HepG2 (cell line): ENCODE results near the gene DSTN. TPM values are rescaled to one million over a fixed set of nuclear protein-coding genes. Genes with fewer than 3 reads are reported as not detected.

Experiments
- GLMP ChIP-seq: sonication (generic); formaldehyde crosslinking; IDR thresholded peaks from 2 replicates; pipeline ENCODE4 v1.9.0; 2021; ENCODE audit warnings: missing genetic modification reagents, mild to moderate bottlenecking, borderline replicate concordance
- ISL2 ChIP-seq: sonication (generic); formaldehyde crosslinking; IDR thresholded peaks from 2 replicates; pipeline ENCODE4 v1.5.0; 2020; ENCODE audit warnings: missing genetic modification reagents
- MED1 ChIP-seq: sonication (generic); formaldehyde crosslinking; IDR thresholded peaks from 2 replicates; pipeline ENCODE4 v1.4.0; 2020; ENCODE audit warnings: missing genetic modification reagents
- PRPF4 ChIP-seq: fragments of 200-400 bp; formaldehyde crosslinking; IDR thresholded peaks from 2 replicates; pipeline ENCODE4 v1.6.1; 2016; ENCODE audit warnings: low read length, low read depth; ENCODE audit not compliant: poor library complexity, severe bottlenecking
- PTBP1 ChIP-seq: fragments of 200-400 bp; formaldehyde crosslinking; IDR thresholded peaks from 2 replicates; pipeline ENCODE4 v1.6.1; 2018; ENCODE audit warnings: low read length, low read depth; ENCODE audit not compliant: poor library complexity, severe bottlenecking
- RAD21 ChIP-seq: fragments of 450-650 bp; formaldehyde crosslinking; IDR thresholded peaks from 2 replicates; pipeline ENCODE4 v1.5.0; 2020; ENCODE audit warnings: mild to moderate bottlenecking
- RAD51 ChIP-seq: fragments of 450-650 bp; IDR thresholded peaks from 2 replicates; pipeline ENCODE4 v1.6.1; 2016; ENCODE audit warnings: borderline replicate concordance
- RARA ChIP-seq: IDR thresholded peaks from 2 replicates; pipeline ENCODE4 v1.6.1; 2016; ENCODE audit warnings: missing genetic modification reagents, missing compliant biosample characterization
- SYNCRIP ChIP-seq: fragments of 200-400 bp; formaldehyde crosslinking; IDR thresholded peaks from 2 replicates; pipeline ENCODE4 v1.6.1; 2018; ENCODE audit warnings: mild to moderate bottlenecking, low read depth, low read length; ENCODE audit not compliant: insufficient read depth
- ZKSCAN8 ChIP-seq: IDR thresholded peaks from 2 replicates; pipeline ENCODE4 v1.6.1; 2016; ENCODE audit warnings: borderline replicate concordance, missing genetic modification reagents, missing compliant biosample characterization
- ZNF260 ChIP-seq: sonication (generic); formaldehyde crosslinking; IDR thresholded peaks from 2 replicates; pipeline ENCODE4 v1.4.0; 2020; ENCODE audit warnings: missing genetic modification reagents, low read depth, mild to moderate bottlenecking, borderline replicate concordance
- ZNF274 ChIP-seq: sonication (generic); formaldehyde crosslinking; IDR thresholded peaks from 2 replicates; pipeline ENCODE4 v1.5.1; 2020; ENCODE audit warnings: mild to moderate bottlenecking, missing genetic modification reagents
- ZNF562 ChIP-seq: sonication (generic); formaldehyde crosslinking; IDR thresholded peaks from 2 replicates; pipeline ENCODE4 v1.8.0; 2022; ENCODE audit warnings: missing genetic modification reagents, borderline replicate concordance
- ZNF646 ChIP-seq: sonication (generic); formaldehyde crosslinking; IDR thresholded peaks from 2 replicates; pipeline ENCODE4 v1.9.0; 2021; ENCODE audit warnings: mild to moderate bottlenecking, missing genetic modification reagents
- ZNF770 ChIP-seq: sonication (generic); formaldehyde crosslinking; IDR thresholded peaks from 2 replicates; pipeline ENCODE4 v1.5.0; 2020; ENCODE audit warnings: mild to moderate bottlenecking, missing genetic modification reagents
- ZNF772 ChIP-seq: sonication (generic); formaldehyde crosslinking; IDR thresholded peaks from 2 replicates; pipeline ENCODE4 v1.5.0; 2020; ENCODE audit warnings: mild to moderate bottlenecking, missing genetic modification reagents
- ZSCAN12 ChIP-seq: sonication (generic); formaldehyde crosslinking; IDR thresholded peaks from 2 replicates; pipeline ENCODE4 v1.9.0; 2021; ENCODE audit warnings: mild to moderate bottlenecking, missing genetic modification reagents
- polyA plus RNA-seq, 8 experiments: library from polyadenylated mRNA; depleted of rRNA in 3 of 8; stranded (reverse) in 7 of 8; unstranded in 1 of 8; fragments of >200 nt; fragmentation: Illumina TruSeq in 4 of 8; extraction: Trizol in 4 of 8; gene quantifications; 2 replicates each; pipeline versions ENCODE4 v1.2.1 to v1.2.3, GENCODE V29; 2011 to 2016; ENCODE audit warnings: low read depth in 4 of 8, missing spikeins in 1 of 8, mixed read lengths in 1 of 8; ENCODE audit not compliant: insufficient read depth in 1 of 8
- total RNA-seq, 5 experiments: library from RNA; depleted of rRNA; stranded (reverse); fragments of >200 nt; fragmentation: Illumina TruSeq; extraction: Trizol; gene quantifications; 2 replicates each; pipeline ENCODE4 v1.2.3, GENCODE V29; 2016; ENCODE audit warnings: low read depth in 1 of 5

DSTN gene
- total and polyA plus RNA-seq, 2 of the 13 experiments (the other 11 are each of a cell fraction or from before 2014, with no cell fraction given): 27.6 to 106 TPM

GRCh38 chr20:17568972-17569521 is 828 bp upstream of the DSTN start (continued):
- TF ChIP-seq ZNF260 (CRISPR knock-in tag): no peak
- TF ChIP-seq SYNCRIP: no peak
- TF ChIP-seq ISL2 (CRISPR knock-in tag): peak; percentile 40; the same call in 1 of the 2 replicates
- no peak for TF ChIP-seq RARA (CRISPR knock-in tag)
- no peak; the same call in 1 of the 2 replicates for TF ChIP-seq ZNF772
- TF ChIP-seq RAD21 (CRISPR knock-in tag): peak; percentile 25; the same call in 1 of the 2 replicates
- peak; percentile 63 for TF ChIP-seq PTBP1
- TF ChIP-seq ZKSCAN8 (CRISPR knock-in tag): no peak
- TF ChIP-seq ZNF646 (CRISPR knock-in tag): no peak
- no peak for TF ChIP-seq GLMP
- TF ChIP-seq PRPF4: no peak
- no peak for TF ChIP-seq RAD51
- TF ChIP-seq ZNF274 (CRISPR knock-in tag): no peak
- no peak for TF ChIP-seq ZNF770 (CRISPR knock-in tag)
- TF ChIP-seq ZSCAN12 (CRISPR knock-in tag): 0 out of 2 replicates have a peak, but pooled peaks have one; percentile 46
- no peak for TF ChIP-seq ZNF562 (CRISPR knock-in tag)
- peak; percentile 61 for TF ChIP-seq MED1 (CRISPR knock-in tag)
